Activated CD8-positive, alpha-beta memory T cell treated with anti-CD3 and anti-CD28 coated beads for 36 hours (primary cell): Measurements from ENCODE around the gene MMP25. TPM values are rescaled to one million over a fixed set of nuclear protein-coding genes. Genes with fewer than 3 reads are reported as not detected.

Source experiments
- CTCF ChIA-PET: fragments of 350-600 bp; sonication (Branson Sonifier 250); formaldehyde crosslinking; loops from one replicate; lab custom pipeline; 2021; ENCODE audit warnings: antibody characterized with exemption; lab: Charles Lee
- POLR2A ChIA-PET: fragments of 350-600 bp; sonication (Branson Sonifier 250); formaldehyde crosslinking; loops from one replicate; lab custom pipeline; 2021; ENCODE audit warnings: antibody characterized with exemption; lab: Charles Lee
- total RNA-seq, 2 experiments: library from RNA; stranded (reverse); gene quantifications; one replicate each; pipeline ENCODE4 v1.2.3, GENCODE V29; 2021

Gene MMP25
- total RNA-seq, 2 experiments from 2014 or later: 1.3 to 2.2 TPM

DNA sequence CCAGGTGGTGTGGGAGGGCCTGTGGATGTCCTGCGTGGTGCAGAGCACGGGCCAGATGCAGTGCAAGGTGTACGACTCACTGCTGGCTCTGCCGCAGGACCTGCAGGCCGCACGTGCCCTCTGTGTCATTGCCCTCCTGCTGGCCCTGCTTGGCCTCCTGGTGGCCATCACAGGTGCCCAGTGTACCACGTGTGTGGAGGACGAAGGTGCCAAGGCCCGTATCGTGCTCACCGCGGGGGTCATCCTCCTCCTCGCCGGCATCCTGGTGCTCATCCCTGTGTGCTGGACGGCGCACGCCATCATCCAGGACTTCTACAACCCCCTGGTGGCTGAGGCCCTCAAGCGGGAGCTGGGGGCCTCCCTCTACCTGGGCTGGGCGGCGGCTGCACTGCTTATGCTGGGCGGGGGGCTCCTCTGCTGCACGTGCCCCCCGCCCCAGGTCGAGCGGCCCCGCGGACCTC, 32.8 kb upstream of the MMP25 start:
- ChIA-PET CTCF (interaction anchor here (0.6 kb wide), 1 partner anchor 11 kb away, joined by 4 read pairs; no protein-coding TSS in a partner anchor), POLR2A (no interaction called here)

DNA sequence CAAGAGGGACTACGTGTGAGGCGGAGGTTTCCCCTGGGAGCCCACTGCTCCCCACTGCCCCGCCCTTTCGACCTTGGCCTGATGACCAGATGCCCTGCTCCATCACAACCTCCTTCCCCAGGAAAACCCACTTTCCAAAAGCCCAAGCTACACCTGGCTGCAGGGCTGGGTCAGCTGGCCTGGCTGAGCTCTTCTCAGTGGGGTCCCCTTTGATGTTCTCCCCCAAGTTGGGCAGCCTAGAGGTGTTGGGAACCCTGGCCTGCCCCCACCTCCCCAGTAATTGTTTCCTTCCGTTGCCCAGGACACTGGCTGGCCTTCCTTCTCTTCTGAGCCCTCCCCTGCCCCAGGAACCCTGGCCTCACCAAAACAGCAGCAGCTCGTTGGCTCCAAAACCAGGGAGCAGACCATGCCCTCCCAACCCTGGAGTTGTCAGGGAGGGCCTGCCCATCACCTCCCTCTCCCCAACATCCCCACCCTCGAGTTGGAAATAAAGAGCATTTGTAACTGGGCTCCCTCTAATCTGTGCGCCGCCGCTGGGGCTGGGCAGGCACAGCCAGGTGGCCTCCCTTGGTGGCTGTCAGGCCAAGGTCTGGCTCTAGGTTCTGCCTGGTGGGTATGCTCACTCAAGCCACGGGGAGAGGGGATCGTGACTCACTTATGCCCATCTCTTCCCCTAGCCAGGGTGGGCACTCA, 32.2 kb upstream of the MMP25 start:
- ChIA-PET POLR2A (no interaction called here), CTCF (interaction anchor here (0.6 to 1.4 kb wide), 2 partner anchors 10 to 11 kb away, joined by 3 to 4 read pairs; no protein-coding TSS in a partner anchor)

DNA sequence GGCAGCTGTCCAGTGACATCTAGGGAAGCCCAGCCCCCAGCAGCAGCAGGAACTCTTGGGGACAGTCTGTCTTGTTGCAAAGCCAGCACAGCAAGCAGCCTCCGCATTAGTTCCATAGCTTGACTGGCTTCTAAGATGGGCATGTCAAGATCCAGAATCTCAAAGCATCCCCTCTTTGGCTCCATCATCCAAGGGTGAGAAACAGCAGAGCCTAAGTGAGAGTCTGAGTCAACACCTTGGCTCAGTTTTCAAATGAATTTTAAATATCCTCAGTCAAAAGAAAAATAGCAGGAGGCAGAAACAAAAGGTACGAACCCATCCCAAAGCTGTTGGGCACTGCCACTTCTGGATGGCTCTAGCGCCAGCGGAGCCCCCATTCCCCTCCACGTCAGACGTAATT, 31.4 kb upstream of the MMP25 start:
- ChIA-PET POLR2A (no interaction called here), CTCF (interaction anchor here (1.2 to 1.4 kb wide), 2 partner anchors 11 to 17 kb away, joined by 3 to 4 read pairs; no protein-coding TSS in a partner anchor)

DNA sequence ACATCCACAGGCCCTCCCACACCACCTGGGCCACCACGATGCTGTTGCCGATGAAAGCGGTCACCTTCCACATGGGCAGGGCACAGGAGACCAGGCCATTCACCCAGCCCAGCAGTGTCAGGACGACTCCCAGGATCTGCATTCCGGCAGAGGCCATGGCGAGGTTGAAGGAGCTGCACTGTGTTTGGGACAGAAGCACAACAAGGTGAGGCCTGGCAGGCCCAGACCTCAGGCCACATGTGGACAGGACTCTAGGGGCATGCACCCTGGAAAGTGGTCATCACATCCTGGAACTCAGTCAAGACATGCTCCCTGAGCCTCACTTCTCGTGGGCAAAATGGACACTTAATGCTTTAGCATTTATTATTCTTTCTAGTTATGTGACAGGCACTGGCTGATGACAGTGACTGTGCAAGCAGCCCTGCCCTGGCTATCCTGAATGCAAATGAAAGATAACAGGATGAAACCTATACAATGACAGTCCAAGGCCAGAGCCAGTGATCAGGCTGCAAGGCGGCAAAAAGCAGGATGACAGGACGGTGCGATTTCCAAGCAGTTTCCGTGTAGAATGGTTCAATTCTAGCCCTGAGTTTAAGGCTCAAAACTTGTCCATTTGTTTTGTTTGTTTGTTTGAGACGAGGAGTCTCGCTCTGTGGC, 30.4 kb upstream of the MMP25 start:
- ChIA-PET CTCF (interaction anchor here (1.2 kb wide), 1 partner anchor 16 kb away, joined by 4 read pairs; no protein-coding TSS in a partner anchor), POLR2A (no interaction called here)

DNA sequence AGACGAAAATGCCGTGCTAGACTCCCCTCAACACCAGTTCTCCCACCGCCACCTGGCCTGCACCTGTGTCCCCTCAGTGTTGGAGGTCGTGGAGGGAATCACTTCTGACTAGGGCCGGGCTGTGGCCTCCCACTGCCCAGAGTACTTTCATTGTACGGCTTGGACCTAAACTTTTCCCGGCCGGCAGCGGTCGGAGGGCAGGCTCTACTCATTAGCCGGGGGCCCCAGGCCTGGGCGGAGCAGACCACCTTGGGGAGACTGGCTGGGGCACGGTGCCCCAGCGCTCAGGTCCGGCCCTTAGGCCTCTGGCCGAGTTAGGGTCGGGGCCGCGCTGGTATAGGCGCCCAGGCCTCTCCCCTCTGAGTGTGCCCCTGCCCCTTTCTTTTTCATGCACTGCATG, 29.0 kb upstream of the MMP25 start:
- ChIA-PET POLR2A (no interaction called here), CTCF (interaction anchor here (1.1 to 6.6 kb wide), 2 partner anchors 14 to 384 kb away, joined by 3 to 80 read pairs; partner anchors contain the start of gene ZNF174)

DNA sequence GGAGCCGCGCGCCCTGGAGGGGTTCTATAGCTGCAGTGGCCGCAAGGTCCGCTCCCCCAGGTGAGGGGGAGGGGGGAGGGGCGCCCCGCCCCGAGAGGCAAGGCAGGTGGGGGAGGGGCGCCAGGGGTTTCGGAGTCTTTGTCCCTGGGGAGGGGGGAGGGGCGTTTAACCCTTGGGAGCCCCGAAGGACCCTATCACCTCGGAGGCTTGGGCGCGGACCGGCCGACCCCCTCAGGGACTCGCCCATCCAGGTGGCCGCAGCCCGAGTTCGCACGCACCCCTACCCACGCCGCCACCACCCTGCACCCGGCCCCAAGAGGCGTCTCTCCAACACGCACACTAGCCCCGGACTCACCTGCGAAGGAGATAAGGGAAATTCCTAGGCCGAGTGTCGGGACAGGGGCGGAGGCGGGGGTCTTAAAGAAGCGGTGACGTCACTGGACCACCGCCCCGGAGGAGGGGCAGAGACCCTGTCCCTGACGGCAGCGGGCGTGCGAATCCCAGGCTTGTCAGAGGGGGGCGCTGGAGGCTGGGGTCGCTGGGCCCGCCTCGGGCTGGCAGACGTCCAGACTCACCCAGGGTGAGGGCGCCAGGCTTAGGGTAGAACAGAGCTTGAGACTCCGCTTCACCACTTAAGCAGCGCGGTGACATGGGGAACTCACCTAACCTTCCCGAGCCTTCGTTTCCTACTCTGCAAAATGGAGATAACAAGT, 28.4 kb upstream of the MMP25 start, which contains the start of gene CLDN6:
Gene CLDN6 (minus strand): TSS at position 390 of the 713 bp plus-strand sequence. CDS start 2,162 bp downstream, outside the sequence.
- CTCF ChIA-PET: interaction anchor here (0.6 to 6.6 kb wide), 3 partner anchors 13 to 383 kb away, joined by 3 to 80 read pairs (median 3); partner anchors contain the start of gene ZNF174
- POLR2A ChIA-PET: no interaction called here

DNA sequence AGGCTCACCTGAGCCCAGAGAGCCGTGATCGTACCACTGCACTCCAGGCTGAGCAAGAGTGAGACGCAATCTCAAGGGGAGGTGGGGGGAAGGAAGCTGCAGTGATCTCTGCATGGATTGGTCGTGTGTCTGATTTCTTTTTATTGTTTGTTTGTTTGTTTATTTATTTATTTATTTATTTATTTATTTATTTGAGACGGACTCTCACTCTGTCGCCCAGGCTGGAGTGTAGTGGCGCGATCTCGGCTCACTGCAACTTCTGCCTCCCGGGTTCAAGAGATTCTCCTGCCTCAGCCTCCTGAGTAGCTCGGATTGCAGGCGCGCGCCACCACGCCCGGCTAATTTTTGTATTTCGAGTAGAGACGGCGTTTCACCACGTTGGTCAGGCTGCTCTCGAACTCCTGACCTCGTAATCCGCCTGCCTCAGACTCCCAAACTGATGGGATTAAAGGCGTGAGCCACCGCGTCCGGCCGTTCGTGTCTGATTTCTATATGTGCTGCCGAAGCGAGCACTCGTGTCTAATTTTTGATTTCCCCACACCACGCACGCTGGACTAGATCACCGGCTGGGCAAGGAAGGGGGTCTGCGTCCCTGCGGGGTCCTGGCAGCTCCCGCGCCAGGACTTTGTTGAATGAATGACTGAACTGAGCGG, 26.6 kb upstream of the MMP25 start:
- POLR2A ChIA-PET: interaction anchor here (1.3 to 1.5 kb wide), 4 partner anchors 10 to 110 kb away, joined by 3 to 6 read pairs (median 4); partner anchors contain the start of genes IL32 and PKMYT1

DNA sequence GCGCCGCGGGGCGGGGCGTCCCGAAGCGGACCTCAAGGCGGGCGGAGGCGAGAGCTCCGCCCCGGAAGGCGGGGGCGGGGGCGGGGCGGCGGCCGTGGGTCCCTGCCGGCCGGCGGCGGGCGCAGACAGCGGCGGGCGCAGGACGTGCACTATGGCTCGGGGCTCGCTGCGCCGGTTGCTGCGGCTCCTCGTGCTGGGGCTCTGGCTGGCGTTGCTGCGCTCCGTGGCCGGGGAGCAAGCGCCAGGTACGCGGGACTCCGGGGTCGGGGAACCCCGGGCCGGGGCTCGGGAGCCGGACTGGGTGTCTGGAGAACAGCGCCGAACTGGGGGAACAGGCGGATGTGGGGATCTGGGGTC, 26.1 kb upstream of the MMP25 start, which contains the start of gene TNFRSF12A:
Gene TNFRSF12A (plus strand): TSS at position 122 of the 357 bp plus-strand sequence. CDS start 30 bp downstream, at position 152.
- ChIA-PET CTCF (interaction anchor here (1.5 to 6.6 kb wide), 5 partner anchors 9 to 50 kb away, joined by 4 to 80 read pairs (median 7); no protein-coding TSS in a partner anchor), POLR2A (interaction anchor here (0.6 to 1.5 kb wide), 6 partner anchors 9 to 109 kb away, joined by 3 to 7 read pairs (median 4); partner anchors contain the start of genes IL32 and PKMYT1)

More for the DNA sequence above, 26.6 kb upstream of the MMP25 start:
- CTCF ChIA-PET: interaction anchor here (1.0 to 6.6 kb wide), 7 partner anchors 8 to 110 kb away, joined by 3 to 80 read pairs (median 6); no protein-coding TSS in a partner anchor

DNA sequence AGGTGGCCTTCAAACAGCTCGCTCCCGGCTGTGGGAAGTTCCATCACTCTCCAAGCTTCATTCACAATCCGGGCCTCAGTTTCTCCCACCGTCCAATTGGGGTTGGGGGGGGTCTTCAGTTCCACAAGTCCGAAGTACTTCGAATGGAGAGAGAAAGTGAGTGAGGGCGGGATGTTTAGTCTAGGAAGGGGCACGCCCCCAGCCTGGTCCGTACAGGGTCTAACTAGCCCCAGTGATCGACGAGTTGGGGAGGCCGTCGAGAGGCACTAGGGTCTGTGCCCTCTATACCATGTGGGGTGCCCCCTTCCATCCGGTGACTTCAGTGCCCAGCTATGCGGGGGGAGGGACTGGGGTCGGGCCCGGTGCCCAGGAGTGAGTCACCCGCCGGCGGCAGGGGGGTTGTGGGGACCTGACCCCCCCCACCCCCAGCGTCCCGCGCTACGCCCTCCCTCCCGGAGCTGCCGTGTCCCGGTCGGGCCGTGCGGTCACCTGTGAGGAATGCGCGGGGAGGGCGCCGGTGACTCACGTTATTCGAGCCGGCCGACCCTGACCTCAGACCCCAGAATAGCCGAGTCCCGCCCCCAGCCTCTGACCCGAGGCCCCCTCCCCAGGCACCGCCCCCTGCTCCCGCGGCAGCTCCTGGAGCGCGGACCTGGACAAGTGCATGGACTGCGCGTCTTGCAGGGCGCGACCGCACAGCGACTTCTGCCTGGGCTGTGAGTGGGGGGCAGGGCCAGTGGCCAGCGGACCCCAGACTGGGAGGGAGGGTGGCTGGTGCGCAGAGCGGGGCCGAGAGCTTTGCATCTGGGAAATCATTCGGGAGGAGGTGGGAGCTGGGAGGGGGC, 25.5 kb upstream of the MMP25 start:
- CTCF ChIA-PET: interaction anchor here (0.5 to 6.6 kb wide), 7 partner anchors 9 to 87 kb away, joined by 3 to 80 read pairs (median 7); no protein-coding TSS in a partner anchor
- POLR2A ChIA-PET: interaction anchor here (0.6 to 1.5 kb wide), 6 partner anchors 9 to 109 kb away, joined by 3 to 7 read pairs (median 4); partner anchors contain the start of genes IL32 and PKMYT1

DNA sequence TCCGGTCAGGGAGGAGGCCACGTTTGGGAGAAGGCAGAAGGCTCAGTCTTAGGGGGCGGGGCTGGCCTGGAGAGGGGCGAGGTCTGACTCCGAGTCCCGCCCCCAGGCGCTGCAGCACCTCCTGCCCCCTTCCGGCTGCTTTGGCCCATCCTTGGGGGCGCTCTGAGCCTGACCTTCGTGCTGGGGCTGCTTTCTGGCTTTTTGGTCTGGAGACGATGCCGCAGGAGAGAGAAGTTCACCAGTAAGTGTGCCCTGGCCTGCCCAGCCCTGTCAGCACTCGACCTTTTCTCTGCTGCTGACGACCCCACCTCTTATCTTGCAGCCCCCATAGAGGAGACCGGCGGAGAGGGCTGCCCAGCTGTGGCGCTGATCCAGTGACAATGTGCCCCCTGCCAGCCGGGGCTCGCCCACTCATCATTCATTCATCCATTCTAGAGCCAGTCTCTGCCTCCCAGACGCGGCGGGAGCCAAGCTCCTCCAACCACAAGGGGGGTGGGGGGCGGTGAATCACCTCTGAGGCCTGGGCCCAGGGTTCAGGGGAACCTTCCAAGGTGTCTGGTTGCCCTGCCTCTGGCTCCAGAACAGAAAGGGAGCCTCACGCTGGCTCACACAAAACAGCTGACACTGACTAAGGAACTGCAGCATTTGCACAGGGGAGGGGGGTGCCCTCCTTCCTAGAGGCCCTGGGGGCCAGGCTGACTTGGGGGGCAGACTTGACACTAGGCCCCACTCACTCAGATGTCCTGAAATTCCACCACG, 24.7 kb upstream of the MMP25 start:
- POLR2A ChIA-PET: interaction anchor here (0.7 to 1.1 kb wide), 2 partner anchors 10 to 18 kb away, joined by 3 to 7 read pairs; no protein-coding TSS in a partner anchor
- CTCF ChIA-PET: interaction anchor here (0.5 to 6.6 kb wide), 9 partner anchors 10 to 107 kb away, joined by 3 to 80 read pairs (median 6); no protein-coding TSS in a partner anchor

DNA sequence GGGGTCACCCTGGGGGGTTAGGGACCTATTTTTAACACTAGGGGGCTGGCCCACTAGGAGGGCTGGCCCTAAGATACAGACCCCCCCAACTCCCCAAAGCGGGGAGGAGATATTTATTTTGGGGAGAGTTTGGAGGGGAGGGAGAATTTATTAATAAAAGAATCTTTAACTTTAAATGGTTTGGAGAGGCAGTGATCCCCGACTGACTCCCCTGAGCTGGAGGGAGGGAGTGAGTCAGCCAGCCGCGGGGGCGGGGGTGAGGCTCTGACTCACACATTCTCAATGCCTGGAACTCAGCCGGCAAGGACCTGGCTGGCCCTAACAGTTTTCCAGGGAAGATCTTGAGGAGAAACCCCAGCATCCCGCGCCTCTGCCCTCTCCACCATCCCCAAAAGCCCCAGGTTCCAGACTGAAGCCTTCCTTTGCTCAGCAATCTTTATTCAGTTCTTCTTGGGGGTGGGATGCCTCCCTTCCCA, 24.1 kb upstream of the MMP25 start:
- POLR2A ChIA-PET: interaction anchor here (0.7 to 1.7 kb wide), 2 partner anchors 18 to 43 kb away, joined by 3 to 4 read pairs; partner anchors contain the start of gene IL32
- CTCF ChIA-PET: interaction anchor here (0.7 to 6.6 kb wide), 9 partner anchors 9 to 107 kb away, joined by 3 to 80 read pairs (median 6); a partner anchor contains a TSS

DNA sequence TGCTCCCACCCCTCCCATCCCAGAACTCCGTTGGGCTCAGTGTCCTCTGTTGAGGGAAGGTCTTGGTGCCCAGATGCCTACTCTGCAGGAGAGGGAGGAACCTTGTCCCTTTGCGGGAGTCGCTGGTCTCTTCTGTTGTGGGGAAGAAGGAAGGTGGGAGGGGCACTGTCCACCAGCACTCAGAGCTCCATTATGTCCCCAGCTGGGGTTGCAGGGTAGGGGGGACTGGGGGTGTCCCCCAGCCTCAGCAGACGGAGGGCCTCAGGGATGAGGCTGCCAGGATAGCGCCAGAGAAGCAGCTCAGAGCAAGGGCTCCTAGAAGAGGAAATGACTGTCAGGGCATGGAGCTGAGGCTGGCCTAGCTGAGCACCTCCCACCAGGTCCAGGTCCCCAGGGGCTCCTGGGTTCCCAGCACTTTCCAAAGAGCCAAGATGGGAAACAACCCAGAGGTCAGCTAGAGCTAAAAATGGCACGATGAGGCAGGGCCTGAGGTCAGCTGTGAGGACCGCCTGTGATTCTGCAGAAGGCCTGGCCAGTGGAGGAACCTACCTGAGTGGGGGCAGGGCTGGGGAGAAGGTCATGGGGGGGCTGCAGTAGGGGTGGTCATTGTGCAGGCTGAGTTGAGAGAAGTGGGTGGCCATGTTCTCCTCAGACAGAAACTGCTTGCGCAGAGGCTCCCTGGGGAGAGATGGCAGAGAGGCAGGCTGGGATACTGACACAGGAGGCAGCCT, 23.5 kb upstream of the MMP25 start:
- POLR2A ChIA-PET: interaction anchor here (0.9 to 1.7 kb wide), 3 partner anchors 43 to 53 kb away, joined by 3 to 4 read pairs (median 3); partner anchors contain the start of gene IL32
- CTCF ChIA-PET: interaction anchor here (0.7 to 6.6 kb wide), 8 partner anchors 8 to 139 kb away, joined by 3 to 80 read pairs (median 4); a partner anchor contains a TSS

DNA sequence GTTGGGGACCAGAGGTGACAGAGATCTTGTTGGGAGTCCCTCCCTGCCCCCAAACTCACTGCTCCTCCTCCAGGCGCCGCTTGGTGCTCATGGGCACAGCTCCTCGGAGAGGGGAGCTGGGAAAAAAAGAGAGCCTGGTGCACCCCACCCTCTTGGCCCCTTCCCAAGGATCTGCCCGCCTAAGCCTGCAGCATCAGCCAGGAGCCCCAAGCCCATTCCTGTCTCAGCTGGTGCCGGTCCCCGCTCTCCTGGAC, 23.0 kb upstream of the MMP25 start:
- CTCF ChIA-PET: interaction anchor here (0.8 to 6.6 kb wide), 6 partner anchors 8 to 138 kb away, joined by 3 to 80 read pairs (median 6); a partner anchor contains a TSS
- POLR2A ChIA-PET: interaction anchor here (0.9 to 1.7 kb wide), 3 partner anchors 42 to 53 kb away, joined by 3 to 4 read pairs (median 3); partner anchors contain the start of gene IL32

DNA sequence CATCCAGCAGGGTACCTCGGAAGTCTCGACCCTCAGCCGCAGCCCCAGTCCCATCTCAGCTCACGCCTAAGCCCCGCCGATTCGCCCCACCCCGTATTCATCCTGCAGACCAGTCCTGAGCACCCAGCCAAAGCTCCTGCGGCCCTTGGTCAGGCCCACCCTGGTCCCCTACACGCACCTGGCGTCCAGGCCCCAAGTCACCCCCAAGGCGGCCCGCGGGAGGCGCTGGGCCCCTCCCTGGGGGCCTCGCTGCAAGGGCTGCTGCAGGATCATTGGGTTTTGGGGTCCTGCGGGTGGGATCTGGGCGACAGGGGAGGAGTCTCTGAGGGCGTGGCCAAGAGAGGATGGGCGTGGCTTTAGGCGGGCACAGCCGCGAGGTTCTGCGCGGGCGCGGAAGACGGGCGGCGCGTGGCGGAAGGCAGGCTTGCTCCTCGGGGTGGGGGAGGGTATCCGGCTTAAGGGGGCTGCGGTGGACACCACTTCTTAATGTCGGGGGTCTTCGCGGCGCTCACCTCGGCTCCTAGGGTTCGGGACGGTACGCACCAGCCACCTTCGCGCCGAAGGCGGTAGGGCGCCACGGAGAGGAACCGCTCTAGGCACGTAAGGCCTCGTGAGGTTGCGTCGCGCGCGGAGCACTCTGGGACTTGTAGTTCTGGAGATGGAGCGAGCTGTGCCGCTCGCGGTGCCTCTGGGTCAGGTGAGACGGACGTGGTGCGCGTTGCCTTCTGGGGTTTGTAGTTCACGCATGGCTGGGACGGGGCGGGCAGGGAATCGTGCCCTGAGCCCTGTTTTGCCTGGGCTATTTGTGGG, 22.5 kb upstream of the MMP25 start, which contains the start of the genes HCFC1R1 and THOC6:
Gene HCFC1R1 (minus strand): TSS at position 274 of the 810 bp plus-strand sequence. CDS start 1 bp downstream, at position 273.
Gene THOC6 (plus strand): TSS at position 367 of the 810 bp plus-strand sequence. CDS start 292 bp downstream, at position 659.
- CTCF ChIA-PET: interaction anchor here (0.8 to 6.6 kb wide), 7 partner anchors 7 to 155 kb away, joined by 3 to 80 read pairs (median 4); no protein-coding TSS in a partner anchor
- POLR2A ChIA-PET: interaction anchor here (0.5 to 1.7 kb wide), 6 partner anchors 14 to 137 kb away, joined by 3 to 15 read pairs (median 4); partner anchors contain the start of gene IL32
